ENCODE results near the gene CYLC1.

CYLC1 gene

GRCh38 chrX:83860846-83861245 is at the start of gene CYLC1:
Gene CYLC1, plus strand, starts transcription at chrX:83861146. Its CDS starts 37 bp downstream, at chrX:83861183.
- no peak for DNase-seq

- peak; percentile 4 for DNase-seq
Observed at GRCh38 chrX:83819304-83819703, 41.6 kb upstream of the CYLC1 start.

- no peak for DNase-seq
Observed at GRCh38 chrX:83829874-83830273, 31.1 kb upstream of the CYLC1 start.

GRCh38 chrX:83845397-83845796 is 15.5 kb upstream of the CYLC1 start:
- peak; percentile 23 for DNase-seq

GRCh38 chrX:83847339-83847738 is 13.6 kb upstream of the CYLC1 start:
- DNase-seq = no peak

- no peak for DNase-seq
Observed at GRCh38 chrX:83888585-83888984, 27.6 kb downstream of the CYLC1 start.

- DNase-seq = no peak
Observed at GRCh38 chrX:83892433-83892832, 31.5 kb downstream of the CYLC1 start.

- DNase-seq = no peak
Observed at GRCh38 chrX:83906921-83907320, 46.0 kb downstream of the CYLC1 start.

GRCh38 chrX:83916525-83916924 is 55.6 kb downstream of the CYLC1 start:
- DNase-seq = peak; percentile 9

- no peak for DNase-seq
Observed at GRCh38 chrX:83934220-83934619, 73.3 kb downstream of the CYLC1 start.

Measured in RPMI8226 (cell line).